ENCODE data around the gene DHODH. TPM values are rescaled to one million over a fixed set of nuclear protein-coding genes. Genes with fewer than 3 reads are reported as not detected.

DHODH gene
- total and polyA plus RNA-seq, 10 of the 15 experiments (the other 5 are each of a cell fraction or from before 2014, with no cell fraction given) = 3.4 to 23.3 (median 13.2) TPM

GRCh38 chr16:71972356-71972755, 36.2 kb upstream of the DHODH start (continued):
- no peak for TF ChIP-seq ZBTB40 (IDR thresholded peaks at IDR 0.05; ENCODE audit: borderline replicate concordance)
- TF ChIP-seq ZBED1 (IDR thresholded peaks at IDR 0.05; ENCODE audit: borderline replicate concordance) = no peak
- TF ChIP-seq ATF3 (IDR thresholded peaks at IDR 0.05; ENCODE audit: borderline replicate concordance, extremely low read depth, low read depth, low read length) = no peak
- TF ChIP-seq WRNIP1 (IDR thresholded peaks at IDR 0.05; ENCODE audit: borderline replicate concordance, low read depth, low read length) = no peak
- no peak for TF ChIP-seq ZNF217 (IDR thresholded peaks at IDR 0.05)
- no peak for TF ChIP-seq ZNF274 (IDR thresholded peaks at IDR 0.05; ENCODE audit: insufficient read depth, insufficient read length)
- TF ChIP-seq MEF2B (IDR thresholded peaks at IDR 0.05; ENCODE audit: partially characterized antibody, poor library complexity, severe bottlenecking) = no peak
- TF ChIP-seq NR2C1 (IDR thresholded peaks at IDR 0.05) = no peak
- TF ChIP-seq SMC3 (IDR thresholded peaks at IDR 0.05; ENCODE audit: borderline replicate concordance, low read length) = no peak
- TF ChIP-seq STAT1 (conservative IDR thresholded peaks at IDR 0.05) = no peak
- no peak for TF ChIP-seq ETV6 (conservative IDR thresholded peaks at IDR 0.05 in 1 of 2, IDR thresholded peaks at IDR 0.05 in 1 of 2; ENCODE audit: borderline replicate concordance in 1 of 2, low read depth in 1 of 2)
- no peak for TF ChIP-seq CREM (IDR thresholded peaks at IDR 0.05; ENCODE audit: low read depth)
- TF ChIP-seq USF1 (IDR thresholded peaks at IDR 0.05; ENCODE audit: borderline replicate concordance, extremely low read length, insufficient read depth, low read depth, low read length) = no peak
- no peak for TF ChIP-seq HSF1 (IDR thresholded peaks at IDR 0.05; ENCODE audit: low read depth, low read length)

Data from GM12878 (cell line).